HG03060 (cell line): ENCODE results near the gene TRABD2B.

Experiments used
- ATAC-seq: cut with Tn5 transposase; IDR thresholded peaks from one replicate; pipeline ENCODE4 v1.9.1; 2021; ENCODE audit warnings: low read depth, moderate number of reproducible peaks; ENCODE audit not compliant: unreplicated experiment

TRABD2B gene

GRCh38 chr1:48022306-48022705, 25.1 kb upstream of the TRABD2B start:
- no peak for ATAC-seq

- ATAC-seq: no peak
Observed at GRCh38 chr1:48021792-48022191, 24.6 kb upstream of the TRABD2B start.

- ATAC-seq: no peak
Observed at GRCh38 chr1:48019714-48020315, 22.6 kb upstream of the TRABD2B start.

- no peak for ATAC-seq
Observed at GRCh38 chr1:48018799-48019198, 21.6 kb upstream of the TRABD2B start.

GRCh38 chr1:48017716-48018115, 20.5 kb upstream of the TRABD2B start:
- ATAC-seq: no peak

GRCh38 chr1:48016515-48016914, 19.3 kb upstream of the TRABD2B start:
- no peak for ATAC-seq

GRCh38 chr1:48013270-48013669, 16.1 kb upstream of the TRABD2B start:
- no peak for ATAC-seq

- ATAC-seq: no peak
Observed at GRCh38 chr1:48007047-48007446, 9.9 kb upstream of the TRABD2B start.

- no peak for ATAC-seq
Observed at GRCh38 chr1:48006264-48006663, 9.1 kb upstream of the TRABD2B start.

DNA sequence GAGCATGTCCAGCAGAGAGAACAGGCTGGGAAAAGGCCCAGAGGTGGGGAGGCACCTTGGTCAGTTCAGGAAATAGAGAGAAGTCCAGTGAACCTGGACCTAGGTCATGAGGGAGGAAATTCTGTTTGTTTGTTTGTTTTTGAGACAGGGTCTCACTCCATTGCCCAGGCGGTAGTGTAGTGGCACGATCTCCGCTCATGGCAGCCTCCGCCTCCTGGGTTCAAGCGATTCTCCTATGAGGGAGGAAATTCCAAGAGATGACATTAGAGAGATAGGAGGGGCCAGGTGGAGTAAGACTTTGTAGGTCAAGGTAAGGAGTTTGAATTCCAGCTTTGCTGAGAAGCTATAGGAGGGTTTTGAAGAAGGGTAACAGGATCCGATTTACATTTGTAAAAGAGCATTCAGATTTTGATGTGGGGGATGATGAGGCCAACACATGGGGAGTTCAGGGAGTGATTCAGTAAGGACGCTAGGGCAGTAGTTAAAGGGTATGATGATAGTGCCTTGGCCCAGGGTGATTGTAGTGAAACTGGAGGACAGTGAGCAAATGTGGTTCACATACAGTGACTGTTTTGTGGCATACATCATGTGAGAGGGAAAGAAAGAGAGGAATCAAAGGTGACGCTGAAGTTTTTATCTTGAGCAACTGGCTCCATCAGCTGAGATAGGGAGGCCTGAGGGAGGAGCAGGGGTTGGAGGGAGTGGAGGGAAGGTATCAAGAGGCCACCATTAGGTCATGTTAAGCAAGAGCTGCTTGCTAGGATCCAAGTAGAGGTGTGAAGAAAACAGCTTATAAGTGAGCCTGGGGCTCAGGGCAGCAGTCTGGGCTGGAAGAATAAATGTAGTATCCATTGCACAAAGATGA, 8.3 kb upstream of the TRABD2B start:
- ATAC-seq: no peak

- no peak for ATAC-seq
Observed at GRCh38 chr1:48003741-48004531, 6.8 kb upstream of the TRABD2B start.

DNA sequence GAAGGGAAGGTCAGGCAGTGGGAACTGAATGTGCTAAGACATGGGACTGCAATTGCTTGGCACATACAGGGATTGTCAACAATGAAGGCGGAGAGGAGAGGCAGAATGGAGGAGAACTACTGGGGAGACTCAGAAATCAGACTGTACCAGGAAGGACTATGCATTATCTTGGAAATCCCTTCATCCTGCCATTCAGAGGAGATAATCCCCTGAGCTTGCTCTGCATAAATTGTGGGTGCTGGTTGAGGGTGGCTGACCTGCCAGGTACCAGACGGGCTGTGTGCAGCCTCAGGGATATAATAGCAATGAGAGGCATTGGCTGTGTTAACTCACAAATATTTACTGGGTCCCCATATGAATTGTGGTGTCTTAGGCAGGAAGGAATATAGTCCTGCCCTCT, 5.0 kb upstream of the TRABD2B start:
- ATAC-seq: no peak

DNA sequence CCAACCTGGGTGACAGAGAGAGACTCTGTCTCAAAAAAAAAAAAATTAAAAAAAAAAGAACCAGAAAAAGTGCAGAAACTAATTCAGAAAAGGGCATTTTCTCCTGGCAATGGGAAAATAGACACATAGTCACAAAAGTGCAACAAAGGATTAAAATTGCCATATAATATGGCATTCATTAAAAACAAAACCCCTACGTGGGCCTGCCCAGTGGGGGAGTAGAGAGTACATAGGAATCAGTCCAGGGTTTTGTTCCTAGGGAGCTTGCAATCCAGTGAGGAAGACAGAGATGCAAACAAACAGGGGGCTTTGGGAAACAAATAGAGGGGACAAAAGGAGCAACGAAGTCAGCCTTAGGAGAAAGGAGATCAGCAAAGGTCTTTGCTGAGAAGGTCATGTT, 4.5 kb upstream of the TRABD2B start:
- no peak for ATAC-seq

DNA sequence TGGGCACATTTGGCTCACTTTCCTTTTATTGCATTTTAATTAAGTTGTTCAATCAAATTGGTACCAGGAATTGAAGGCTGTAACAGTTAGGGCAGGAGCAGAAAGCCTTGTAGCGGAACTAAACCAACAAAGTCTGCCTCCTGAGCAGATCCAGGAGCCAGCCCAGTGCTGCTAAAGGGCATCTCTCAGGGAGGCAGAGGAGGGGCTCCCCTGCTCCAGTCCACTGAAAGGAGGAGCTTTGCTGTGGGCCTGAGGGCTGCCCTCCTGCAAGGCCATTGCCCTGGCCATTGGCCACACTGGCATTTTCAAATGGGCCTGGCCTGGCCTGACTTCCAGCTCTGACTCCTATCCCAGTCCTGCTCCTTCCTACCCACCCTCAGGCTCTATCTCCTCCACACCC, 3.7 kb upstream of the TRABD2B start:
- no peak for ATAC-seq

GRCh38 chr1:47999097-47999496, 1.9 kb upstream of the TRABD2B start:
- no peak for ATAC-seq

GRCh38 chr1:47998396-47998990, 1.3 kb upstream of the TRABD2B start:
- ATAC-seq: no peak

GRCh38 chr1:47996406-47997226, 569 bp downstream of the TRABD2B start:
- no peak for ATAC-seq

GRCh38 chr1:47996060-47996405, 1.2 kb downstream of the TRABD2B start:
- no peak for ATAC-seq

DNA sequence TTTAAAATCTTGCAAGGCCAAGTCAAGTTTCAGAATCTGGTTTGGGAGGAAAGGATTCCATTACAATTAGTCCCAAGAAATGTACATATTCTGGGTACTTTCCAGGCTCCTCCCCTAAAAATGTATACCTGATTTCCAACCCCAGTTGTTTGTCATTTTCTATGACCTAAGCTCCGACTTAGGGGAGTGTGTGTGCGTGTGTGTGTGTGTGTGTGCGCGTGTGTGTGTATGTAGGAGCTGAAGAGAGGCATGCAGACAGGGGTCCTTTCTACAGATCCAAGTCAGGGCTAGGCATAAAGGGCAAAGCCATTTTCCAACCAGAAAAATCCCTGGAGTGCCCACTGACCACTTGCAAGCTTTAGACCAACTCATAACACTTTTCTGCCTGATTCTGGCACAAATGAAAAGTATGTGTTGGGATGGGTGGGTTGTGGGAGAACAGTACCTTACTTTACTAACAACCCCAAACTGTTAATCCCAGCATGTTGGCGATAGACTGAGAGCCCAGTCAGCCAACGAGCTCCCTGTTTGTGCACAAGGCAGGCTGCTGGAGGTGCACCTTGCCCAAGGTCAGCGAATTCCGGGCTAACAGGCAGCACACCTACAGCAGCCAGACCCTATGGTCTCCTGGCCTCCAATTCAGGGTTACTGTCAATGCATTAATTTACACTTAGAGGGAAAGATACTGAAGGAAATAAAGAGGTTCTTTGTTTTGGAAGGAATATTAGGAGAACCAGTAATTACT, 1.7 kb downstream of the TRABD2B start:
- ATAC-seq: no peak
